Pancreas (tissue), 10 donors: ENCODE measurements around the gene KRTAP4-12. TPM values are rescaled to one million over a fixed set of nuclear protein-coding genes. Genes with fewer than 3 reads are reported as not detected.

Experiments
- ATAC-seq, 4 donors: fragments of 200-7000 bp; cut with Tn5 transposase; one replicate each; pipeline versions ENCODE4 v1.8.0 to v1.9.1; 2020; ENCODE audit warnings: mild to moderate bottlenecking in 4 of 4, moderate library complexity in 4 of 4
- DNase-seq, 6 donors: peaks; one replicate each; pipeline ENCODE4 v3.0.0-alpha.2; 2020
- FAIRE-seq: peaks from 2 replicates; lab custom pipeline; 2012; peaks lifted over from hg19 to GRCh38; lab: Jason Lieb, UNC
- H3K27ac ChIP-seq, 4 donors: fragments of 200-600 bp; sonication (generic); 1 replicate in 3 of 4; 2 replicates in 1 of 4; pipeline versions ENCODE4 v1.5.0 to v1.8.0; 2020
- H3K27me3 ChIP-seq, 4 donors: fragments of 200-600 bp; one replicate each; pipeline ENCODE4 v1.8.0; 2021
- H3K36me3 ChIP-seq, 3 donors: fragments of 200-600 bp; sonication (generic) in 1 of 3; one replicate each; pipeline versions ENCODE4 v1.5.0 to v1.8.0; 2020 to 2021
- H3K4me1 ChIP-seq, 3 donors: fragments of 200-600 bp; one replicate each; pipeline ENCODE4 v1.8.0; 2021
- H3K4me3 ChIP-seq, 4 donors: fragments of 200-600 bp; sonication (generic) in 2 of 4; one replicate each; pipeline versions ENCODE4 v1.5.0 to v1.8.0; 2020 to 2021
- H3K9me3 ChIP-seq, 4 donors: fragments of 200-600 bp; one replicate each; pipeline ENCODE4 v1.8.0; 2021
- CTCF ChIP-seq, 4 donors: fragments of 200-600 bp; sonication (generic) in 3 of 4; IDR thresholded peaks; one replicate each; pipeline versions ENCODE4 v1.5.0 to v1.8.0; 2021; ENCODE audit warnings: antibody characterized with exemption in 4 of 4
- WGBS, 2 donors: extraction: QIAGEN DNeasy Blood & Tissue Kit; methylation state at CpG; one replicate each; pipeline ENCODE4 v1.1.7; 2013; 5-methylcytosine and 5-hydroxymethylcytosine counted together
- intact Hi-C, 3 donors: fragments of 100-400 bp; cut with DNase I; formaldehyde crosslinking; loops; one replicate each; pipeline versions ENCODE4 v1.11.1 to v1.14.2; 2022
- polyA plus RNA-seq, 2 donors: library from polyadenylated mRNA; stranded (reverse); fragments of 200-250 nt; gene quantifications; one replicate each; pipeline ENCODE4 v1.2.3, GENCODE V29; 2013
- total RNA-seq, 6 donors: library from RNA; stranded (reverse); fragmentation: NEBNext Ultra II Directional in 4 of 6; extraction: Animal tissue kit (Norgen Biotek cat#: 25700) in 4 of 6; gene quantifications; one replicate each; pipeline versions ENCODE4 v1.2.1 to v1.2.4, GENCODE V29; 2021 to 2023
- donor health status: healthy with polysubstance abuse.
- donor health status: DM: no; HTN: no; CAD: no; lungs with moderate emphysema.
- donor health status: DM: no; HTN: no; CAD: no.
- donor health status: control.
- donor health status: control.
- donor health status: Bipolar disorder and iron deficiency.
- donor health status: DM: yes; HTN: yes; CAD: no.
- donor health status: DM: no; HTN: no; CAD: no.
- donor health status: DM: no; HTN: no; CAD: no.
- donor health status: DM: yes; HTN: yes; CAD: no.

KRTAP4-12 gene
- total and polyA plus RNA-seq, 8 donors = not detected

- intact Hi-C loops = no loop called here
- no peak for ATAC-seq
- no peak for TF ChIP-seq CTCF (IDR thresholded peaks at IDR 0.05)
- Histone ChIP-seq H3K27me3 (no peaks in the 10 kb centered on the region), H3K27ac (no peak overlapping the region), H3K4me3 (no peak overlapping the region), H3K9me3 (no peaks in the 10 kb centered on the region), H3K4me1 (no peaks in the 10 kb centered on the region), H3K36me3 (no peaks in the 10 kb centered on the region)
- WGBS, 2 donors = 37 to 40% methylated on average over 4 of the region's 4 CpGs
- no peak for DNase-seq
- FAIRE-seq = no peak
Observed at GRCh38 chr17:41082626-41083025, 41.4 kb downstream of the KRTAP4-12 start.

- no peak for ATAC-seq
- Histone ChIP-seq H3K27ac (no peak overlapping the region), H3K4me1 (no peaks in the 10 kb centered on the region), H3K36me3 (no peaks in the 10 kb centered on the region), H3K27me3 (peaks cover 0 to 6% (median 0%) of the 10 kb centered on the region in 4 donors), H3K4me3 (no peak overlapping the region), H3K9me3 (no peaks in the 10 kb centered on the region)
- no peak for TF ChIP-seq CTCF (IDR thresholded peaks at IDR 0.05)
- no peak for DNase-seq
- intact Hi-C loops = no loop called here
- no peak for FAIRE-seq
Observed at GRCh38 chr17:41076788-41077187, 47.2 kb downstream of the KRTAP4-12 start.

- no peak overlapping the region for H3K4me3 ChIP-seq
- 80 to 89% methylated on average over 2 of the region's 2 CpGs for WGBS, 2 donors
- no peak for FAIRE-seq
- H3K27ac ChIP-seq = no peak overlapping the region
- intact Hi-C loops = no loop called here
- peaks cover 0 to 6% (median 0%) of the 10 kb centered on the region in 4 donors for H3K27me3 ChIP-seq
- no peaks in the 10 kb centered on the region for H3K36me3 ChIP-seq
- DNase-seq = no peak
- H3K4me1 ChIP-seq = no peaks in the 10 kb centered on the region
- no peak for ATAC-seq
- no peak for TF ChIP-seq CTCF (IDR thresholded peaks at IDR 0.05)
- H3K9me3 ChIP-seq = no peaks in the 10 kb centered on the region
Observed at GRCh38 chr17:41073676-41074075, 50.3 kb downstream of the KRTAP4-12 start.

Other genes starting within 250 kb of the KRTAP4-12 start
Only the 30 nearest of the 39 such genes appear.
- under 1 TPM in 3 of 6 donors, not detected in 3; 0.09 to 0.24 (median 0.20) TPM for gene KRT40, start 139.9 kb downstream of the KRTAP4-12 start, total RNA-seq
- 1 to 10 TPM in 1 of 2 donors, under 1 TPM in 1; 0.61 to 1.0 TPM for gene KRT40, start 139.9 kb downstream of the KRTAP4-12 start, polyA plus RNA-seq
- gene KRTAP3-3, start 130.0 kb downstream of the KRTAP4-12 start, total RNA-seq = not detected
- gene KRTAP3-3, start 130.0 kb downstream of the KRTAP4-12 start, polyA plus RNA-seq = under 1 TPM in 1 of 2 donors, not detected in 1; 0.30 TPM
- not detected for gene KRTAP3-2, start 124.3 kb downstream of the KRTAP4-12 start, total RNA-seq
- not detected for gene KRTAP3-2, start 124.3 kb downstream of the KRTAP4-12 start, polyA plus RNA-seq
- not detected for gene KRTAP3-1, start 115.1 kb downstream of the KRTAP4-12 start, total RNA-seq
- under 1 TPM in 1 of 2 donors, not detected in 1; 0.19 TPM for gene KRTAP3-1, start 115.1 kb downstream of the KRTAP4-12 start, polyA plus RNA-seq
- not detected for gene KRTAP1-5, start 97.0 kb downstream of the KRTAP4-12 start, total RNA-seq
- not detected for gene KRTAP1-5, start 97.0 kb downstream of the KRTAP4-12 start, polyA plus RNA-seq
- not detected for gene KRTAP1-4, start 94.0 kb downstream of the KRTAP4-12 start, total RNA-seq
- gene KRTAP1-4, start 94.0 kb downstream of the KRTAP4-12 start, polyA plus RNA-seq = not detected
- not detected for gene KRTAP1-3, start 89.3 kb downstream of the KRTAP4-12 start, total RNA-seq
- gene KRTAP1-3, start 89.3 kb downstream of the KRTAP4-12 start, polyA plus RNA-seq = not detected
- under 1 TPM in 3 of 6 donors, not detected in 3; 0.16 to 0.46 (median 0.31) TPM for gene KRTAP1-1, start 82.7 kb downstream of the KRTAP4-12 start, total RNA-seq
- under 1 TPM in 1 of 2 donors, not detected in 1; 0.68 TPM for gene KRTAP1-1, start 82.7 kb downstream of the KRTAP4-12 start, polyA plus RNA-seq
- gene KRTAP2-1, start 76.9 kb downstream of the KRTAP4-12 start, total RNA-seq = not detected
- gene KRTAP2-1, start 76.9 kb downstream of the KRTAP4-12 start, polyA plus RNA-seq = not detected
- gene KRTAP2-2, start 69.0 kb downstream of the KRTAP4-12 start, total RNA-seq = not detected
- not detected for gene KRTAP2-2, start 69.0 kb downstream of the KRTAP4-12 start, polyA plus RNA-seq
- not detected for gene KRTAP2-3, start 64.1 kb downstream of the KRTAP4-12 start, total RNA-seq
- gene KRTAP2-3, start 64.1 kb downstream of the KRTAP4-12 start, polyA plus RNA-seq = not detected
- not detected for gene KRTAP2-4, start 58.3 kb downstream of the KRTAP4-12 start, total RNA-seq
- gene KRTAP2-4, start 58.3 kb downstream of the KRTAP4-12 start, polyA plus RNA-seq = not detected
- not detected for gene KRTAP4-7, start 40.0 kb downstream of the KRTAP4-12 start, total RNA-seq
- not detected for gene KRTAP4-7, start 40.0 kb downstream of the KRTAP4-12 start, polyA plus RNA-seq
- not detected for gene KRTAP4-8, start 26.0 kb downstream of the KRTAP4-12 start, total RNA-seq
- not detected for gene KRTAP4-8, start 26.0 kb downstream of the KRTAP4-12 start, polyA plus RNA-seq
- gene KRTAP4-16, start 22.0 kb downstream of the KRTAP4-12 start, total RNA-seq = not detected
- not detected for gene KRTAP4-16, start 22.0 kb downstream of the KRTAP4-12 start, polyA plus RNA-seq
- gene KRTAP4-9, start 18.8 kb downstream of the KRTAP4-12 start, total RNA-seq = not detected
- not detected for gene KRTAP4-9, start 18.8 kb downstream of the KRTAP4-12 start, polyA plus RNA-seq
- not detected for gene KRTAP4-11, start 5.8 kb downstream of the KRTAP4-12 start, total RNA-seq
- not detected for gene KRTAP4-11, start 5.8 kb downstream of the KRTAP4-12 start, polyA plus RNA-seq
- not detected for gene KRTAP4-6, start 16.4 kb upstream of the KRTAP4-12 start, total RNA-seq
- gene KRTAP4-6, start 16.4 kb upstream of the KRTAP4-12 start, polyA plus RNA-seq = not detected
- gene KRTAP4-5, start 25.6 kb upstream of the KRTAP4-12 start, total RNA-seq = not detected
- gene KRTAP4-5, start 25.6 kb upstream of the KRTAP4-12 start, polyA plus RNA-seq = not detected
- not detected for gene KRTAP4-4, start 36.6 kb upstream of the KRTAP4-12 start, total RNA-seq
- not detected for gene KRTAP4-4, start 36.6 kb upstream of the KRTAP4-12 start, polyA plus RNA-seq
- not detected for gene KRTAP4-3, start 44.0 kb upstream of the KRTAP4-12 start, total RNA-seq
- not detected for gene KRTAP4-3, start 44.0 kb upstream of the KRTAP4-12 start, polyA plus RNA-seq
- not detected for gene KRTAP4-2, start 54.0 kb upstream of the KRTAP4-12 start, total RNA-seq
- gene KRTAP4-2, start 54.0 kb upstream of the KRTAP4-12 start, polyA plus RNA-seq = not detected
- not detected for gene KRTAP4-1, start 60.7 kb upstream of the KRTAP4-12 start, total RNA-seq
- gene KRTAP4-1, start 60.7 kb upstream of the KRTAP4-12 start, polyA plus RNA-seq = not detected
- not detected for gene KRTAP9-1, start 65.7 kb upstream of the KRTAP4-12 start, total RNA-seq
- gene KRTAP9-1, start 65.7 kb upstream of the KRTAP4-12 start, polyA plus RNA-seq = not detected
- gene KRTAP9-2, start 102.5 kb upstream of the KRTAP4-12 start, total RNA-seq = not detected
- not detected for gene KRTAP9-2, start 102.5 kb upstream of the KRTAP4-12 start, polyA plus RNA-seq
- gene KRTAP9-3, start 108.3 kb upstream of the KRTAP4-12 start, total RNA-seq = not detected
- gene KRTAP9-3, start 108.3 kb upstream of the KRTAP4-12 start, polyA plus RNA-seq = not detected
- gene KRTAP9-8, start 113.8 kb upstream of the KRTAP4-12 start, total RNA-seq = not detected
- gene KRTAP9-8, start 113.8 kb upstream of the KRTAP4-12 start, polyA plus RNA-seq = not detected
- not detected for gene KRTAP9-4, start 125.5 kb upstream of the KRTAP4-12 start, total RNA-seq
- gene KRTAP9-4, start 125.5 kb upstream of the KRTAP4-12 start, polyA plus RNA-seq = not detected
- not detected for gene KRTAP9-9, start 131.2 kb upstream of the KRTAP4-12 start, total RNA-seq
- not detected for gene KRTAP9-9, start 131.2 kb upstream of the KRTAP4-12 start, polyA plus RNA-seq
- gene KRTAP9-6, start 141.2 kb upstream of the KRTAP4-12 start, total RNA-seq = not detected
- not detected for gene KRTAP9-6, start 141.2 kb upstream of the KRTAP4-12 start, polyA plus RNA-seq